ENCODE results near the gene ARHGAP25.

- TF ChIP-seq CTCF (IDR thresholded peaks at IDR 0.05) (no peak), EP300 (IDR thresholded peaks at IDR 0.05; ENCODE audit: low read depth) (no peak)
Measured at GRCh38 chr2:68784915-68785314, 50.3 kb downstream of the ARHGAP25 start.
